KBM-7 (cell line): ENCODE measurements around the gene AGBL2.
"Not testable (repeated sequence)": the region's sequence is repeated elsewhere in the genome, so short reads cannot be mapped to it uniquely, and the experiment has no call there.

Experiments used
- DNase-seq: peaks from one replicate; pipeline ENCODE4 v3.0.0-alpha.2; 2015
- in situ Hi-C: fragments of 300-500 bp; cut with MboI; formaldehyde crosslinking; loops from 2 replicates; pipeline ENCODE4 v1.14.3; 2020; ENCODE audit warnings: low sequenced_read_pairs, low pct_unique_long_range_greater_than_20kb, mixed read lengths

Gene AGBL2

DNA sequence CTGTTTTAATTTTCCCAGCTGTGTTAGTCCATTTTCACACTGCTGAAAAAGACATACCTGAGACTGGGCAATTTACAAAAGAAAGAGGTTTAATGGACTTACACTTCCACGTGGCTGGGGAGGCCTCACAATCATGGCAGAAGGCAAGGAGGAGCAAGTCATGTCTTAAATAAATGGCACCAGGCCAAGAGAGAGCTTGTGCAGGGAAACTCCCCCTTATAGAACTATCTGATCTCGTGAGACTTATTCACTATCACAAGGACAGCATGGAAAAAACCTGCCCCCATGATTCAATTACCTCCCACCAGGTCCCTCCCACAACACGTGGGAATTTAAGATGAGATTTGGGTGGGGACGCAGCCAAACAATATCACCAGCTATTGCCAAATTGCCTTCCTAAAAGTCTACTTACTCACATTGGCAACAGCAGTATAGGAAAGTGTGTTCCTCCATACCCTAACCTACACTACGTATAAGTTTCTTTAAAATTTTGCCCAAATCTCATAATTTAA is 7.8 kb downstream of the AGBL2 start:
- in situ Hi-C loops, DNase-seq: not testable (repeated sequence)

DNA sequence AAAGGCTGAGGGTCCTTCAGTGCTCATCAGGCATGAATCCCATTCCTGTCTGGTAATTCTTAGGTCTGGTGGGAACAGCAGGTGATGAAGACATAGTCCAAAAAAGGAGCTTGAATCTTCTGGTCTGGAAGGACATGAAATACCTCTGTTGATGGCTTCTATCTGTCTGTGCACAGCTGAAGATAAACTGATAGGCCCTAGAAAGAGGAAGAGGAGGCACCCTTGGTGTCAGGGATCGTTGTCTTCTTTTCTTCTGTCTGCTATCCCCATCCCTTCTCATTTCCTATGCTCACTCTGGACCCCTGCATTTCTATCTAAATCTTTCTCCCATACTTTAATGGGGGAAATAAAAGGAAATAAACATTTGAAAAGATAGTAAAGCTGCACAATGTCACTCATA is 9.4 kb downstream of the AGBL2 start:
- in situ Hi-C loops: no loop called here

GRCh38 chr11:47691979-47692378 is 23.2 kb downstream of the AGBL2 start:
- DNase-seq: no peak
- in situ Hi-C loops: no loop called here

More for the DNA sequence above, 9.4 kb downstream of the AGBL2 start:
- DNase-seq: peak; percentile 50

DNA sequence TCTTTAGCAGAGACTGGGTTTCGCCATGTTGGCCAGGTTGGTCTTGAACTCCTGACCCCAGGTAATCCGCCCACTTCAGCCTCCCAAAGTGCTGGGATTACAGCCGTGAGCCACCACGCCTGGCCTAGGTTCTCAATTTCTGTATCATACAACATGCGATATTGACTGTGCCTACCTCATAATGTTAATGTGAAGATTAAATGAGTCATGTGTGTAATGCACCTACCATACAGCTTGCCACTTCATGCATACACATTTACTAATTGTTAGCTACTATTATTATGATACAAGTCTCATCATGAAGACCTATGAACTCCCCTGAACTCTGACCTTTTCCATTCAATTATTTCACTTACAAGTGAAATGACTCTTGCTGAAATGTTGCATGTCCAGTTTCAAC is 25.7 kb downstream of the AGBL2 start:
- no peak for DNase-seq
- in situ Hi-C loops: no loop called here

DNA sequence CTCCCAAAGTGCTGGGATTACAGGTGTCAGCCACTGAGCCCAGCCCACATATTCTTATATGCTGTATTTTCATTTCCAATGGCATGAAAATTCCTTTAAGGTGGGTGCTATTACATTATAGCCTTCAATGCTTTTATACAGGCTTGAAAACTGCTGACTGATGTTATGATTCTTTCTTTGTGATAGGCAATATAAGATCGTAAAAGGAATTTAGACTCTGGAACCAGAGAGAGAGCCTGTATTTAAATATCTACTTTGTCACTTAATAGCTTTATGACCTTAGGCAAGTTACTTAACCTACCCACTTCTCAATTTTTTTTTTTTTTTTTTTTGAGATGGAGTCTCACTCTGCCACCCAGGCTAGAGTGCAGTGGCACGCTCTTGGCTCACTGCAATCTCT is 26.2 kb downstream of the AGBL2 start:
- no peak for DNase-seq
- in situ Hi-C loops: no loop called here

GRCh38 chr11:47688111-47688510 is 27.1 kb downstream of the AGBL2 start:
- in situ Hi-C loops: no loop called here
- DNase-seq: no peak

DNA sequence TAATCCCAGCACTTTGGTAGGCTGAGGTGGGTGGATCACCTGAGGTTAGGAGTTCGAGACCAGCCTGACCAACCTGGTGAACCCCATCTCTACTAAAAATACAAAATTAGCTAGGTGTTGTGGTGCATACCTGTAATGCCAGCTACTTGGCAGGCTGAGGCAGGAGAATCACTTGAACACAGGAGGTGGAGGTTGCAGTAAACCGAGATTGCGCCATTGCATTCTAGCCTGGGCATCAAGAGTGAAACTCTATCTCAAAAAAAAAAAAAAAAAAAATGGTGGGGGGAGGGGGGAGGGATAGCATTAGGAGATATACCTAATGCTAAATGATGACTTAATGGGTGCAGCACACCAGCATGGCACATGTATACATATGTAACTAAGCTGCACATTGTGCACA is 28.5 kb downstream of the AGBL2 start:
- in situ Hi-C loops, DNase-seq: not testable (repeated sequence)

GRCh38 chr11:47686151-47686550 is 29.0 kb downstream of the AGBL2 start:
- DNase-seq: no peak
- in situ Hi-C loops: no loop called here

DNA sequence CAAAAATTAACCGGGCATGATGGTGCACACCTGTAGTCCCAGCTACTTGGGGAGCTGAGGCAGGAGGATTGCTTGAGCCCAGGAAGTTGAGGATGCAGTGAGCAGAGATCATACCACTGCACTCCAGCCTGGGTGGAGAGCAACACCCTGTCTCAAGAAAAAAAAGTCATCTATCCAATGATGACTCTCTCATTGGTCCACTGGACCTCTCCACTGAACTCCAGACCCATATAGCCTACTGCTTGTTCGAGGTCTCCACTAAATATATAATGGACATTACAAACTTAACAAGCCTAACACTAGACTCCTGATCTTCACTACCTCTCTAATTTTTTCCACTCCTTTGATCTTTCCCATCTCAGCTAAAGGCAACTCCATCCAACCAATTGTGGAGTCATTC is 39.3 kb downstream of the AGBL2 start:
- in situ Hi-C loops: no loop called here

DNA sequence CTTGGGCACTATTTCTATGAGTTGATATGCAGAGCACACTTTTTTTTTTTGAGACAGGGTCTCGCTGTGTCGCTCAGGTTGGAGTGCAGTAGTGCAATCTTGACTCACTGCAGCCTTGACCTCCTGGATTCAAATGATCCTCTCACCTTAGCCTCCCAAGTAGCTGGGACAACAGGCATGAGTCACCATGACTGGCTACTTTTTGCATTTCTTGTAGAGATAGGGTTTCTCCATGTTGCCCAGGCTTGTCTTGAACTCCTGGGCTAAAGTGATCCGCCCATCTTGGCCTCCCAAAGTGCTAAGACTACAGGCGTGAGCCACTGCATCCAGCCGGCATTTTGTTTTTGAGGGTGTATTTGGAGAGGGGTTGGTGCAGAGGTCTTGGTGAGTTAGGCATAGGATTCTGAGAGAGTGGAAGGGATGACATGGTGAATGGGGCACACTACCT is 42.9 kb downstream of the AGBL2 start:
- no peak for DNase-seq
- in situ Hi-C loops: no loop called here

More for the DNA sequence above, 39.3 kb downstream of the AGBL2 start:
- no peak for DNase-seq

GRCh38 chr11:47669856-47670255 is 45.3 kb downstream of the AGBL2 start:
- in situ Hi-C loops: no loop called here
- DNase-seq: no peak

DNA sequence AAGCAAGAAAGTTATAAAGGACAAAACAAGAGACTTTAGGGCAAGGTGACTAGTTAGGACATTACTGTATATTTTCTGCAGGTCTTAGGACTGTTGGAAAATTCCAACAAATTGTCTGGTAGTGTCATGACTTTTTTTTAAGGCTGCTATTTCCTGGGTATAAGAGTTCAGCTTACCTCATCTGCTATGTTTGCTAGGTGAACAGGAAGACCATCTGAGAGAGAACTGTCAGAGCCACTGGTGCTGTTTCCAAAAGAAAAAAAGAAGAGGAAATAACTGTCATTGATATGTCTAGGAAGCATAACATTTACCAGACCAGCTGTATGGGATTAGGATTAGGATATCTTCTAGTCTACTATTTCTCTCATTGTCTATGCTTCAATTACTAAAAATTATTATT is 46.5 kb downstream of the AGBL2 start:
- in situ Hi-C loops: no loop called here
- DNase-seq: peak; percentile 34

GRCh38 chr11:47667555-47667954 is 47.6 kb downstream of the AGBL2 start:
- DNase-seq: no peak
- in situ Hi-C loops: no loop called here

GRCh38 chr11:47667135-47667534 is 48.0 kb downstream of the AGBL2 start:
- no peak for DNase-seq
- in situ Hi-C loops: no loop called here

- DNase-seq, in situ Hi-C loops: not testable (repeated sequence)
Observed at GRCh38 chr11:47664936-47665335, 50.2 kb downstream of the AGBL2 start.

DNA sequence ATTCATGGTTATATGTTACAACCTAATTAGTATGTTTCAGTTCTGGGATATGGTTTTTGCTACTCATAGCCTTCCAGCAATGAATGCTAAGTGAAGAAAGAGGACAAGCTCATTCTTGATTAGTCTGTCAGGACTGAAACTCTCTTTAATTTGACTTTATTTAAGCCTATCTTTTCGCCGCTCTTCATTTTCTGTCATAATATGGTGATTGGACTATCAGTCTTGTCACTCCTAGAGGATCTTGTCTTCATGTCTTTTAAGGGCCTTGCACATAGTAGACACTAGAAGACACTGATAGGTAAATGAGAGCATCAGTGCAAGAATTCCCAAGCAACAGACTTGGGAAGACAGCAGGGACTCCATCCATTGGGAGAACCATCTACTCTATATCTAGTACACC is 53.9 kb downstream of the AGBL2 start:
- DNase-seq: no peak
- in situ Hi-C loops: no loop called here

DNA sequence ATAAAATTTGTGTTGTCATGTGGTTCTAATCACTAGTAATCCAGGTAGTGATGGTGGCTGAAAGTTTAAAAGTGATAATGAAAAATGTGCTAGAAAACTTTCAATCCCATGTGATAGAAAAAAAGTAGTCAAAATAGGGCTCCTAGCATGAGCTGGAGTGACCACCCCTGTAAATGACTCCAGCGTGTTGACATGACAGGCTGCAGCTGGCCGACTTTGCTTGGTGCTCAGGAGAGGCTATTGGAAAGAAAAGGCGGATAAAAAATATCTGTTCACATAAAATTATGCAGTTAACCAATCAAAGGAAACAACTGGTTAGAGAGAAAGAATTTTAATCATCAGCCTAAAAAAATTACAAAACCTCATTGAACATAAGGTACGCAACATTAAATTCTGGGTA is 55.9 kb downstream of the AGBL2 start:
- in situ Hi-C loops: no loop called here
- no peak for DNase-seq

DNA sequence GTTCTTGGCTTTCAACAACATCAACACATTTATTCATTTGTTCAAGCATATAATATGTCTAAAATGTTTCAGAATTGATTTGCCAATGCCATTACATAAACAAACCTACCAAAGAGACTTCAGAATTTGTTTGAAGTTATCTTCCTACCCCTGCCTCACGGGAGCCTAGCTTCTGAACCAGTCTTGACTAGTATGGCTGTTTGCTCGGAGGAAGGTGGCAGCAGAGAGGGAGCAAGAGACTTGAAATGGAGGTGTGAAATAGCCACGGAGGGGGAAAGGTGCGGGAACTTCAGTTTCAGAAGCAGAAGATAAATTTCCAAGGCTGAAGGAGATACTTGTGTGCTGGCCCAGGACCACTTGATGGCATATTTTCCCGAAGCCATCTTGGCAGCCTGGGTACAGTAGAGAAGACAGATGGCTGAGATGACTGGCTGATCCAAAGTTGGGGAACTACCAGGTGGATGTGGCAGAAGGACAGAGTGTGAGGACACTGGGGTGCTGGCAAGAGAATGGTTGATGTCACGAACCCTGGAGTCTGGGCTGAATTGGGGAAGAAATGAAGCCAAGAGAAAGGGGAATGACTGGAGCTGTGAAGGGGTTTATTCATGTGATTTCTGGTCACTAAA is 58.8 kb downstream of the AGBL2 start:
- no peak for DNase-seq
- in situ Hi-C loops: no loop called here

GRCh38 chr11:47651818-47652469 is 63.2 kb downstream of the AGBL2 start:
- no peak for DNase-seq
- in situ Hi-C loops: no loop called here

DNA sequence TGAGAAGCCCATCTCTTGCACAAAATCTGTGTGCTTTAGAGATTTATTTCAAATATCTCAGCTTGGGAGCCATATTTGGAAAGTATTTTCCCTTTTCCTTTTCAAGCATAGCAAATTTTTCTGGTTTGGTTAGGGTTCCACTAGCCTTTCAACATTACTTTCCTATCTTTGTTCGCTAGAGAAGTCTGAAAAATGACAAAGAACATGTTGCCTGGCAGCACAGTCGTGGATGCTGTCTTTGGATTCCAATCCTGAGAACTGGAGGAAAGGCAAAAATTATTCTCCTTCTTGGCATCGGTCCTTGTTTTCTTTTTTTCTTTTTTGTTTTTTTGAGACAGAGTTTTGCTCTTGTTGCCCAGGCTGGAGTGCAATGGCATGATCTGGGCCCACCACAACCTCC is 65.9 kb downstream of the AGBL2 start:
- no peak for DNase-seq
- in situ Hi-C loops: loop anchor here (25.0 kb wide), 1 partner anchor 188 kb away; the partner anchor contains the start of gene NUP160

- in situ Hi-C loops: loop anchor here (25.0 kb wide), 1 partner anchor 191 kb away; the partner anchor contains the start of gene NUP160
- DNase-seq: no peak
Observed at GRCh38 chr11:47646019-47646418, 69.2 kb downstream of the AGBL2 start.
